Loucy (cell line): ENCODE measurements around the gene IGF1R.

ENCODE experiments used
- H2AFZ ChIP-seq: fragments of 200-600 bp; sonication (generic); 2 replicates; pipeline ENCODE4 v1.6.0; 2016; ENCODE audit warnings: antibody characterized with exemption, mild to moderate bottlenecking, low read length, moderate library complexity
- H3F3A ChIP-seq: fragments of 200-600 bp; 2 replicates; pipeline ENCODE4 v1.6.0; 2016; ENCODE audit warnings: antibody characterized with exemption, low read depth, mild to moderate bottlenecking
- H3K27me3 ChIP-seq: fragments of 200-600 bp; sonication (generic); 2 replicates; pipeline ENCODE4 v1.6.1; 2014; ENCODE audit warnings: low read length, mild to moderate bottlenecking; ENCODE audit not compliant: insufficient read depth, poor library complexity, severe bottlenecking
- H3K36me3 ChIP-seq: fragments of 200-600 bp; sonication (generic); 2 replicates; pipeline ENCODE4 v1.6.1; 2016; ENCODE audit warnings: low read length; ENCODE audit not compliant: insufficient read depth
- H3K4me1 ChIP-seq: fragments of 200-600 bp; sonication (generic); 2 replicates; pipeline ENCODE4 v1.5.1; 2014; ENCODE audit warnings: low read length, mild to moderate bottlenecking; ENCODE audit not compliant: insufficient read depth, poor library complexity, severe bottlenecking
- H3K4me2 ChIP-seq: fragments of 200-600 bp; sonication (generic); 2 replicates; pipeline ENCODE4 v1.6.0; 2014; ENCODE audit warnings: antibody characterized with exemption, low read length, low read depth, mild to moderate bottlenecking; ENCODE audit not compliant: poor library complexity, severe bottlenecking
- H3K4me3 ChIP-seq: fragments of 200-600 bp; sonication (generic); 2 replicates; pipeline ENCODE4 v1.5.1; 2014; ENCODE audit warnings: low read length, mild to moderate bottlenecking, mixed read lengths; ENCODE audit not compliant: poor library complexity, severe bottlenecking
- H3K79me2 ChIP-seq: fragments of 200-600 bp; sonication (generic); 2 replicates; pipeline ENCODE4 v1.6.1; 2014; ENCODE audit warnings: low read length; ENCODE audit not compliant: insufficient read depth
- H3K9ac ChIP-seq: fragments of 200-600 bp; sonication (generic); 2 replicates; pipeline ENCODE4 v1.6.0; 2014; ENCODE audit warnings: mild to moderate bottlenecking, low read depth, low read length, moderate library complexity; ENCODE audit not compliant: poor library complexity, severe bottlenecking
- H3K9me2 ChIP-seq: fragments of 200-600 bp; sonication (generic); replicated peaks from 2 replicates; pipeline ENCODE4 v1.6.1; 2016; ENCODE audit warnings: low read depth, low read length, mixed read lengths
- H3K9me3 ChIP-seq: fragments of 200-600 bp; sonication (generic); 2 replicates; pipeline ENCODE4 v1.6.1; 2014; ENCODE audit warnings: mild to moderate bottlenecking, antibody characterized with exemption, low read length, low read depth; ENCODE audit not compliant: insufficient read depth
- H4K20me1 ChIP-seq: fragments of 200-600 bp; sonication (generic); 2 replicates; pipeline ENCODE4 v1.6.0; 2014; ENCODE audit warnings: antibody characterized with exemption, low read length, mild to moderate bottlenecking; ENCODE audit not compliant: insufficient read depth, poor library complexity, severe bottlenecking
- CTCF ChIP-seq: fragments of 200-600 bp; sonication (generic); conservative IDR thresholded peaks from 2 replicates; pipeline ENCODE4 v1.5.1; 2014; ENCODE audit warnings: mild to moderate bottlenecking, antibody characterized with exemption, low read length
- EZH2phosphoT487 ChIP-seq: fragments of 200-600 bp; IDR thresholded peaks from 2 replicates; pipeline ENCODE4 v1.6.1; 2018; ENCODE audit warnings: antibody characterized with exemption, mild to moderate bottlenecking, moderate library complexity, borderline replicate concordance

IGF1R gene

DNA sequence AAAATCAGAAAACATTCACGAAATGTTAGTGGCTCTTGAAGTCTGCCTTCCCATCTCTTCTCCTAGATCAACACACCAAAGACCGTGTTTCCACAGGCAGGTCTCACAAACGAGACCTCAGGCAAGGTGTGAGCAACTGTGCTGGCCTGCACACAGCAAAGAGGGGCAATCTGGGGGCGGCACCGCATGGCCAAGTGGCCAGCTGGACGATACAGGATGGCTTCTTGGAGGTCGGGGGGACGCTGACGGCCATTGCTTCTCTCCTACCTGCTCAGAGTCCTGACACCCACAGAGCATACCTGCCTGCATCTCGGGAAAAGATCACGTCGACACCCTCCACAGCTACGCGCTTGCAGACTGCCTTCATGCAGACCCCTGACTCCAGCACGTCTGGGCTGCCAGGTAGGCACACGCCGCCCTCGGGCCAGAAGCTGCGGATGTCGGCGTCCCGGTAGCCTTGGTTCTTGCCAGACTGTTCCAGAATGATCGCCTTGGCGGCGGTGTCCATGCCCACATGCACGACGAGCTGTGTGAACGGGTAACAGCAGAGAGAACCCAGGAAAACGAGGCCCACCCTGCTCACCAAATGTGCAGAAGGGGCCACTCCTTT is 320.9 kb downstream of the IGF1R start:
- Histone ChIP-seq H4K20me1 (no peaks in the 10 kb centered on the region), H3K4me3 (no peak overlapping the region), H3K9me2 (no peaks in the 10 kb centered on the region), H3K36me3 (no peaks in the 10 kb centered on the region), H3K4me2 (no peak overlapping the region), H3K9me3 (no peaks in the 10 kb centered on the region), H3F3A (no peaks in the 10 kb centered on the region), H3K9ac (no peak overlapping the region), H3K4me1 (no peaks in the 10 kb centered on the region), H2AFZ (no peak overlapping the region), H3K79me2 (no peaks in the 10 kb centered on the region), H3K27me3 (no peaks in the 10 kb centered on the region)
- TF ChIP-seq CTCF (no peak), EZH2phosphoT487 (no peak)

- Histone ChIP-seq H3K36me3 (no peaks in the 10 kb centered on the region), H3K4me3 (no peak overlapping the region), H3K27me3 (no peaks in the 10 kb centered on the region), H3K9me2 (no peaks in the 10 kb centered on the region), H2AFZ (no peak overlapping the region), H3K9me3 (no peaks in the 10 kb centered on the region), H3K79me2 (no peaks in the 10 kb centered on the region), H3F3A (no peaks in the 10 kb centered on the region), H3K4me1 (no peaks in the 10 kb centered on the region), H3K9ac (no peak overlapping the region), H3K4me2 (no peak overlapping the region), H4K20me1 (no peaks in the 10 kb centered on the region)
- TF ChIP-seq EZH2phosphoT487 (no peak), CTCF (no peak)
These were observed 322.5 kb downstream of the IGF1R start for GRCh38 chr15:98970799-98971198.

DNA sequence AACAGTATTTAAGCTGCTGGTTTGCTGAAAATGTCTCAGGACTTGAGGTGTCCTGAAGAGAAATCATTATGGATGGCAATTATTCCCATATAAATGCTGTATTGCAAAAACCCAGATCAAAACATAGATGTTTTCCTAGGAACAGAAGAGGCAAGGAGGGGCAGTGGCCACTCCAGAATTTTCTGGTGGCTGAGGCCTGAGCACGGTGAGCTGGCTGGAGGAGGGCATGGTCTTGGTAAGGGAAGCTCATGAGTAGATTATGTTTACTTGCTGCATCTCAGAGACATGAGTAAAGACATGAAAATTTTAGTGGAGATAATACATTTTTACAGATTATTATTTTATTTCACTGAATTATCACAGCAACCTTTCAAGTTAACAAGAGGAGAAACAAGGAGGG is 328.2 kb downstream of the IGF1R start:
- H3K4me1 ChIP-seq = no peaks in the 10 kb centered on the region
- no peak overlapping the region for H2AFZ ChIP-seq
- H3F3A ChIP-seq = no peaks in the 10 kb centered on the region
- H3K36me3 ChIP-seq = no peaks in the 10 kb centered on the region
- TF ChIP-seq EZH2phosphoT487 = no peak
- TF ChIP-seq CTCF = no peak
- H3K9ac ChIP-seq = no peak overlapping the region
- no peaks in the 10 kb centered on the region for H3K79me2 ChIP-seq
- no peak overlapping the region for H3K4me2 ChIP-seq
- H4K20me1 ChIP-seq = no peaks in the 10 kb centered on the region
- no peaks in the 10 kb centered on the region for H3K9me3 ChIP-seq
- no peak overlapping the region for H3K4me3 ChIP-seq
- H3K9me2 ChIP-seq = no peaks in the 10 kb centered on the region
- no peaks in the 10 kb centered on the region for H3K27me3 ChIP-seq
